ENCODE data around the gene HSPA5.
"Not testable (repeated sequence)": the region's sequence is repeated elsewhere in the genome, so short reads cannot be mapped to it uniquely, and the experiment has no call there.

HSPA5 gene

GRCh38 chr9:125241000-125241862 is at the start of gene HSPA5:
TSS of gene HSPA5 (minus strand) at chr9:125241343. CDS start at chr9:125241126, 217 bp downstream.
- peak; percentile 100 for DNase-seq (ENCODE audit: low read depth, low spot score)

GRCh38 chr9:125286935-125287433 is 45.8 kb upstream of the HSPA5 start:
- not testable (repeated sequence) for DNase-seq (ENCODE audit: low read depth, low spot score)

GRCh38 chr9:125284855-125285254 is 43.7 kb upstream of the HSPA5 start:
- no peak for DNase-seq (ENCODE audit: low read depth, low spot score)

GRCh38 chr9:125280945-125281344 is 39.8 kb upstream of the HSPA5 start:
- no peak for DNase-seq (ENCODE audit: low read depth, low spot score)

GRCh38 chr9:125277411-125277810 is 36.3 kb upstream of the HSPA5 start:
- DNase-seq (ENCODE audit: low read depth, low spot score): no peak

GRCh38 chr9:125276771-125277170 is 35.6 kb upstream of the HSPA5 start:
- DNase-seq (ENCODE audit: low read depth, low spot score): no peak

GRCh38 chr9:125272697-125273096 is 31.6 kb upstream of the HSPA5 start:
- no peak for DNase-seq (ENCODE audit: low read depth, low spot score)

GRCh38 chr9:125271081-125271480 is 29.9 kb upstream of the HSPA5 start:
- DNase-seq (ENCODE audit: low read depth, low spot score): no peak

GRCh38 chr9:125269014-125269397 is 27.9 kb upstream of the HSPA5 start:
- DNase-seq (ENCODE audit: low read depth, low spot score): no peak

GRCh38 chr9:125268394-125269013 is 27.4 kb upstream of the HSPA5 start:
- DNase-seq (ENCODE audit: low read depth, low spot score): no peak

GRCh38 chr9:125264068-125264467 is 22.9 kb upstream of the HSPA5 start:
- not testable (repeated sequence) for DNase-seq (ENCODE audit: low read depth, low spot score)

- DNase-seq (ENCODE audit: low read depth, low spot score): no peak
Measured at GRCh38 chr9:125262294-125262991, 21.3 kb upstream of the HSPA5 start.

GRCh38 chr9:125261501-125262293 is 20.6 kb upstream of the HSPA5 start, which contains the start of gene GAPVD1:
TSS of gene GAPVD1 (plus strand) at chr9:125261826. CDS start at chr9:125298922, 37,096 bp downstream.
- peak; percentile 97 for DNase-seq (ENCODE audit: low read depth, low spot score)

- DNase-seq (ENCODE audit: low read depth, low spot score): no peak
Measured at GRCh38 chr9:125260561-125260960, 19.4 kb upstream of the HSPA5 start.

- no peak for DNase-seq (ENCODE audit: low read depth, low spot score)
Measured at GRCh38 chr9:125258832-125259534, 17.8 kb upstream of the HSPA5 start.

- DNase-seq (ENCODE audit: low read depth, low spot score): no peak
Measured at GRCh38 chr9:125258160-125258785, 17.1 kb upstream of the HSPA5 start.

- DNase-seq (ENCODE audit: low read depth, low spot score): peak; percentile 24
Measured at GRCh38 chr9:125255781-125256391, 14.7 kb upstream of the HSPA5 start.

GRCh38 chr9:125254231-125254630 is 13.1 kb upstream of the HSPA5 start:
- DNase-seq (ENCODE audit: low read depth, low spot score): no peak

- DNase-seq (ENCODE audit: low read depth, low spot score): no peak
Measured at GRCh38 chr9:125246261-125246667, 5.1 kb upstream of the HSPA5 start.

- DNase-seq (ENCODE audit: low read depth, low spot score): no peak
Measured at GRCh38 chr9:125243792-125244260, 2.7 kb upstream of the HSPA5 start.

All from astrocyte of the hippocampus (primary cell).